Measurements from ENCODE around the gene CCDC107.

Gene CCDC107

DNA sequence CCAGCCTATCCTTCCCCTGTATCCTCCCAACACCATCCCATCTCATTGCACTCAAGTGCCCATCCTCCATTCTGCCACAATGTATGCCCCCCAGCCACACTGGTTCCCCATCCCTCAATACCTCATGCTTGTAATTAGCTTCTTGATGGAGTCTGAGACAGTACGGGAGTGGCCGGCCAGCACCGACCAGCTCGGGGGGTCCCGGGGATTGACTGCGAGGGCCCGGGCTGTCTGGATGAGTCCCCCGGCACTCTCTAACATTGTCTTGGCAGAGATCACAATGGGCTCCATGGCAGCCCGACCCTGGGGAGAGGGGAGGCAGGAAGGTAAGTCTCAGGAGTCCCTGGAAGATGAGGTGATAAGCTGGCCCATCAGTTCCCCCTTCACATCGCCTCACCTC, 48.9 kb downstream of the CCDC107 start:
- DNase-seq = no peak

- DNase-seq = no peak
Observed at GRCh38 chr9:35708146-35708545, 50.1 kb downstream of the CCDC107 start.

DNA sequence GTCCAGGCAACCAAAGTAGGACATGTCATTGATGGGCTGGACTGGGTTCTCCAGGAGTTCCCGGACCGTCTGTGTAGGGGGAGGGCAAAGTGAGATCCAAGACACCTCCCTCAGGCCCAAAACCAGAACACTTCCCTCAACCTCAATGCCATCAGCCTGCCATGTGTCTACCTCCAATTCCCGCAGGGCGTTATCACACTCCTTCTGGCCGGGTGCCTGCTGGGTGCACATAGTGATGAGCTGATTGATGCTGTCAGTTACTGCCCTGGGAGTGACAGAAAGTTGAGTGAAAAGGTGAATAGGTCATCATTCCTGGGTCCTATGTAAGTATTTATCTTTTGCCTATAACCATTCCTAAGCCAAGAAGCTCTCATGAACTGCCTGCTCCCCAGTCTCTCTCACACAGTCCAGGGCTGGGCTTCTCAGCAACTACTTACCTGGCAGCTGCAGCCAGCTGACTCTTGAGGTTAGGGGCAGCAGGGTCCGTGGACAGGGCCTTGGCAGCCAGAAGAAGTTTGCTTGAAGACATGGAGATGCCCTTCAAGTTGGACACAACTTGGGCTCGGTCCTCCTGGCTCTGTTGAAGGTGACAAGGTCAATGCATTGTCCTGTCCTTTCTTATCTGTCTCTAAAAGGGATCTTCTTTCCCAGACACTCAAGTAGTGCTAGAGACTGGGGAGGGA, 52.9 kb downstream of the CCDC107 start:
- no peak for DNase-seq
